Measurements from ENCODE around the gene NRCAM. TPM values are rescaled to one million over a fixed set of nuclear protein-coding genes. Genes with fewer than 3 reads are reported as not detected.

Gene NRCAM
- total RNA-seq, 1 donor from 2014 or later = 143 TPM

- DNase-seq (ENCODE audit: low spot score in 2 of 2) (no peak), FAIRE-seq (no peak)
Measured at GRCh38 chr7:108143658-108144420, 312.4 kb downstream of the NRCAM start.

GRCh38 chr7:108142675-108143259 lies 313.5 kb downstream of the NRCAM start:
- DNase-seq (ENCODE audit: low spot score in 2 of 2) = no peak
- FAIRE-seq = no peak

- FAIRE-seq (no peak), DNase-seq (ENCODE audit: low spot score in 2 of 2) (no peak)
Measured at GRCh38 chr7:108142180-108142579, 314.1 kb downstream of the NRCAM start.

- FAIRE-seq = no peak
Measured at GRCh38 chr7:108140671-108141070, 315.6 kb downstream of the NRCAM start.

GRCh38 chr7:108138911-108139310 lies 317.3 kb downstream of the NRCAM start:
- DNase-seq (ENCODE audit: low spot score in 2 of 2) = no peak
- no peak for FAIRE-seq

More at GRCh38 chr7:108140671-108141070, 315.6 kb downstream of the NRCAM start:
- DNase-seq (ENCODE audit: low spot score in 2 of 2) = no peak

- FAIRE-seq = no peak
Measured at GRCh38 chr7:108137993-108138392, 318.2 kb downstream of the NRCAM start.

GRCh38 chr7:108137040-108137439 lies 319.2 kb downstream of the NRCAM start:
- FAIRE-seq (no peak), DNase-seq (ENCODE audit: low spot score in 2 of 2) (no peak)

More at GRCh38 chr7:108137993-108138392, 318.2 kb downstream of the NRCAM start:
- DNase-seq (ENCODE audit: low spot score in 2 of 2) = no peak

- no peak for DNase-seq (ENCODE audit: low spot score in 2 of 2)
Measured at GRCh38 chr7:108136191-108136688, 320.0 kb downstream of the NRCAM start.

GRCh38 chr7:108135446-108136190 lies 320.6 kb downstream of the NRCAM start:
- FAIRE-seq (no peak), DNase-seq (ENCODE audit: low spot score in 2 of 2) (no peak)

More at GRCh38 chr7:108136191-108136688, 320.0 kb downstream of the NRCAM start:
- no peak for FAIRE-seq

GRCh38 chr7:108134486-108134885 lies 321.8 kb downstream of the NRCAM start:
- DNase-seq (ENCODE audit: low spot score in 2 of 2) (no peak), FAIRE-seq (no peak)

GRCh38 chr7:108132551-108133265 lies 323.5 kb downstream of the NRCAM start:
- no peak for FAIRE-seq
- DNase-seq (ENCODE audit: low spot score in 2 of 2) = no peak

- no peak for DNase-seq (ENCODE audit: low spot score in 2 of 2)
- FAIRE-seq = no peak
Measured at GRCh38 chr7:108130261-108130660, 326.0 kb downstream of the NRCAM start, which contains the start of gene LAMB4. TSS of gene LAMB4 (minus strand) at chr7:108130361. CDS start at chr7:108123164, 7,197 bp downstream.

GRCh38 chr7:108129018-108129965 lies 326.9 kb downstream of the NRCAM start:
- DNase-seq (ENCODE audit: low spot score in 2 of 2) = no peak
- no peak for FAIRE-seq

- no peak for FAIRE-seq
- no peak for DNase-seq (ENCODE audit: low spot score in 2 of 2)
Measured at GRCh38 chr7:108128514-108128913, 327.7 kb downstream of the NRCAM start.

GRCh38 chr7:108127461-108127860 lies 328.8 kb downstream of the NRCAM start:
- FAIRE-seq = no peak

GRCh38 chr7:108124820-108125219 lies 331.4 kb downstream of the NRCAM start:
- DNase-seq (ENCODE audit: low spot score in 2 of 2) (no peak), FAIRE-seq (no peak)

More at GRCh38 chr7:108127461-108127860, 328.8 kb downstream of the NRCAM start:
- DNase-seq (ENCODE audit: low spot score in 2 of 2) = no peak

- FAIRE-seq (no peak), DNase-seq (ENCODE audit: low spot score in 2 of 2) (no peak)
Measured at GRCh38 chr7:108122181-108122580, 334.1 kb downstream of the NRCAM start.

GRCh38 chr7:108120933-108121332 lies 335.3 kb downstream of the NRCAM start:
- FAIRE-seq = no peak

GRCh38 chr7:108120196-108120595 lies 336.0 kb downstream of the NRCAM start:
- DNase-seq (ENCODE audit: low spot score in 2 of 2) (no peak), FAIRE-seq (no peak)

More at GRCh38 chr7:108120933-108121332, 335.3 kb downstream of the NRCAM start:
- DNase-seq (ENCODE audit: low spot score in 2 of 2) = no peak
